Activated CD4-positive, alpha-beta memory T cell treated with anti-CD3 and anti-CD28 coated beads, Interleukin-2, amount 10 ng/mL, durations not matched to agents 7 days and 5 days (primary cell): Measurements from ENCODE around the gene OR1L6. TPM values are rescaled to one million over a fixed set of nuclear protein-coding genes. Genes with fewer than 3 reads are reported as not detected.

Source experiments
- CTCF ChIA-PET: fragments of 350-600 bp; sonication (Branson Sonifier 250); formaldehyde crosslinking; loops from one replicate; lab custom pipeline; 2021; ENCODE audit warnings: antibody characterized with exemption, inconsistent platforms; lab: Charles Lee
- POLR2A ChIA-PET: fragments of 350-600 bp; sonication (Branson Sonifier 250); formaldehyde crosslinking; loops from one replicate; lab custom pipeline; 2021; ENCODE audit warnings: antibody characterized with exemption; lab: Charles Lee
- DNase-seq: peaks from one replicate; pipeline ENCODE4 v3.0.0-alpha.2; 2020
- H3K27ac Mint-ChIP-seq: one replicate; pipeline ENCODE4 v1.8.0; 2021; ENCODE audit warnings: mild to moderate bottlenecking, mixed read lengths
- H3K27me3 Mint-ChIP-seq: one replicate; pipeline ENCODE4 v1.8.0; 2021; ENCODE audit warnings: mixed read lengths
- H3K36me3 Mint-ChIP-seq: one replicate; pipeline ENCODE4 v1.8.0; 2021; ENCODE audit warnings: low read depth, mixed read lengths
- H3K4me1 Mint-ChIP-seq: one replicate; pipeline ENCODE4 v1.8.0; 2021; ENCODE audit warnings: mixed read lengths
- H3K4me3 Mint-ChIP-seq: one replicate; pipeline ENCODE4 v1.8.0; 2021; ENCODE audit warnings: mild to moderate bottlenecking, mixed read lengths
- H3K9me3 Mint-ChIP-seq: one replicate; pipeline ENCODE4 v1.8.0; 2021; ENCODE audit warnings: mixed read lengths
- total RNA-seq, 2 experiments: library from RNA; stranded (reverse); gene quantifications; one replicate each; pipeline ENCODE4 v1.2.3, GENCODE V29; 2021

OR1L6 gene, protein sequence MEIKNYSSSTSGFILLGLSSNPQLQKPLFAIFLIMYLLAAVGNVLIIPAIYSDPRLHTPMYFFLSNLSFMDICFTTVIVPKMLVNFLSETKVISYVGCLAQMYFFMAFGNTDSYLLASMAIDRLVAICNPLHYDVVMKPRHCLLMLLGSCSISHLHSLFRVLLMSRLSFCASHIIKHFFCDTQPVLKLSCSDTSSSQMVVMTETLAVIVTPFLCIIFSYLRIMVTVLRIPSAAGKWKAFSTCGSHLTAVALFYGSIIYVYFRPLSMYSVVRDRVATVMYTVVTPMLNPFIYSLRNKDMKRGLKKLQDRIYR
- not detected for total RNA-seq

DNA sequence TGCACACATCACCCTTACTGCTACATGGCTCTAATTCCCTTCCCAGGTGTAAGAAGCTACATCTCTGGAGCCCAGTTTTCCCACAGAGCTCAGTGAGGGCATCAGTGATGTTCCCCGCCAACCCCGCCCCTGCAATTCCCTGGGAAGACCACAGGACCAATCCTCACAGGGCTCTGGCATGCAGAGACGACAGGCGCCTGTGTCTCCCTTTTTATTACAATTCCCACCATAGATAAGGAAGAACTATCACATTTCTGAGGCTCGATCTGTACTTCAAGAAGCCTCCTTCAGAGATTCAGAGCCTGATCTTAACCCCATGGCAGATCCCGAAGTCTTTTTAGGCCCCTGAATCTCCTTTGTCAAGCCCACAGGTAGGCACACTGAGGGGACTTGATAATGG, at the start of gene OR1L6:
Gene OR1L6, plus strand, starts transcription at position 301 of the 400 bp plus-strand sequence. CDS start 7,545 bp downstream, outside the sequence.
- ChIA-PET POLR2A (no interaction called here), CTCF (no interaction called here)
- Mint-ChIP-seq H3K27me3 (no peaks in the 10 kb centered on the region), H3K36me3 (no peaks in the 10 kb centered on the region), H3K27ac (no peak within 1 kb of the TSS), H3K9me3 (peaks cover 11% of the 10 kb centered on the region), H3K4me1 (no peaks in the 10 kb centered on the region), H3K4me3 (no peak within 1 kb of the TSS)
- no peak for DNase-seq

DNA sequence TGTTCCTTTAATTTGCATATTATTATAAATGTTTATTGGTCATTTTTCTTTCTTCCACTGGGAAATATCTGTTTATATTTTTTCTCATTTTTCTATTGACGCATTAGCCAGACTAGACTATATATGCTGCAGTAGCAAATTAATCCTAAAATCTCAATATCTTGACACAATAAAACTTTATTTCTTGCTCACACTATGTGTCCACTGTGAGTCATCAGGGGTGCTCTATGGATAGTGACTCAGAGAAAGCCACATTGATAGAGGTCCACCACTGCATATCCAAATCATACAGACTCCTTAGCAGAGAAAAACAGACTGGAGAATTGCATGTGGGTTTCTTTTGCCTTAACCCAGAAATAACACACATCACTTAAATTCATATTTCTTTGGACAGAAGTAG, 46.4 kb upstream of the OR1L6 start:
- Mint-ChIP-seq H3K9me3 (peaks cover 8% of the 10 kb centered on the region), H3K27me3 (peaks cover under 1% of the 10 kb centered on the region), H3K4me3 (no peak overlapping the region), H3K4me1 (no peaks in the 10 kb centered on the region), H3K36me3 (no peaks in the 10 kb centered on the region), H3K27ac (no peak overlapping the region)
- ChIA-PET POLR2A (no interaction called here), CTCF (no interaction called here)
- DNase-seq = no peak

DNA sequence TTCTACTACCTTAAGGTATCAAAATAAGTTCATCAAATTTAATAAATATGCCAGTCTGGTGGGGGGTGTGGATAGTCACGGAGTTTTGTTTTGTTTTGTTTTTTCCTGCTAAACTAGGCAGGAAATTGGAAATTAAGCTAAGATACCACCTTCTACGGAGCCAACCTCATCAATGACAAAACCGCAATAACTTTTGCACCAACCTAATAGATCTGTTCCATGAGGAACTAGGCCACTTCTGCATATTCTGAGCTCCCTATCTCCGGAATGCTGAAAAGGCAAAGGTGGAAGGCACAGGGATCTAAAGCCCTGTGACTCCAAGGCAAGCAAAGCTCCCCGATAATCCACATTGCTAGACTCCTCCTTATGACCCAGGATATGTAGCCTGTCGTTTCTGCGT, 24.1 kb upstream of the OR1L6 start:
- H3K4me1 Mint-ChIP-seq = no peaks in the 10 kb centered on the region
- H3K4me3 Mint-ChIP-seq = no peak overlapping the region
- CTCF ChIA-PET = no interaction called here

DNA sequence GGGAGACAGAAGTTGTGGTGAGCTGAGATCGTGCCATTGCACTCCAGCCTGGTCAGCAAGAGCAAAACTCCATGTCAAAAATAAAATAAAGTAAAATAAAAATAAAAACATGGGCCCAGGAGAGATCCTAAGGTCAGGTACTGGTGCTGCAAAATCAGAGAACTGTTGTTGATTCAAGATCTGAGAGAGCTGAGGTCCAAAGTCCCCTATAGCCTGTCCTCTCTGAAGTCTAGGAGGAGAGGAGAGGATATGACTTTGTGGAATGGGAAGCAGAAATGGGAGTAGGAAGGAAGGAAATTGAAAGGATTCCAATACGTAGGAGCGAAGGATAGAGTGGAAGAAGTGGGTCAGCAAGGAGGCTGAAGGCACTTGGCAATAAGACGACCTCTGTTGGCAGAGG, 22.9 kb upstream of the OR1L6 start:
- H3K27me3 Mint-ChIP-seq = no peaks in the 10 kb centered on the region
- H3K36me3 Mint-ChIP-seq = no peaks in the 10 kb centered on the region
- peaks cover 10% of the 10 kb centered on the region for H3K9me3 Mint-ChIP-seq
- H3K27ac Mint-ChIP-seq = no peak overlapping the region
- no peak overlapping the region for H3K4me3 Mint-ChIP-seq
- POLR2A ChIA-PET = no interaction called here
- CTCF ChIA-PET = no interaction called here
- H3K4me1 Mint-ChIP-seq = no peaks in the 10 kb centered on the region
- DNase-seq = no peak

More for the DNA sequence above, 24.1 kb upstream of the OR1L6 start:
- H3K9me3 Mint-ChIP-seq = peaks cover 8% of the 10 kb centered on the region
- no peak for DNase-seq
- no peak overlapping the region for H3K27ac Mint-ChIP-seq
- no peaks in the 10 kb centered on the region for H3K36me3 Mint-ChIP-seq
- POLR2A ChIA-PET = no interaction called here
- H3K27me3 Mint-ChIP-seq = no peaks in the 10 kb centered on the region

DNA sequence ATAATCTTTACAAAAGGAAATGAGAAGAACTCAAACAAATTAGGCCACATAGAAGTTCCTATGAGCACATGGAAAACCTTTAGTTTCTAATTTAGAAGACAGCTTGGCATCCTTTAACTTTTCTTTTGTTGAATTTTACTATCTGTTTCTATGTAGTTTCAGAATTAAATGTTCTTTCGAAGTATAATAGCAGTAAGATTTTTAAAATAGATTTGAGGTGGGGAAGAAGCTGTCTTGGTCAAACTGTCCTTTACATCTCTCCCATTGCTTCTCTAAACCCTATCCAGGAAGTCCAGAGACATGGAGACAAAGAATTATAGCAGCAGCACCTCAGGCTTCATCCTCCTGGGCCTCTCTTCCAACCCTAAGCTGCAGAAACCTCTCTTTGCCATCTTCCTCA, 18.4 kb upstream of the OR1L6 start, which contains the start of gene OR1L4:
Gene OR1L4, plus strand, starts transcription at position 301 of the 400 bp plus-strand sequence. Its CDS starts 0 bp downstream, at position 301.
- no peaks in the 10 kb centered on the region for H3K27me3 Mint-ChIP-seq
- POLR2A ChIA-PET = no interaction called here
- no peak within 1 kb of the TSS for H3K27ac Mint-ChIP-seq
- no peak for DNase-seq
- H3K9me3 Mint-ChIP-seq = peaks cover 27% of the 10 kb centered on the region
- CTCF ChIA-PET = no interaction called here
- H3K36me3 Mint-ChIP-seq = peaks cover 3% of the 10 kb centered on the region
- no peaks in the 10 kb centered on the region for H3K4me1 Mint-ChIP-seq
- H3K4me3 Mint-ChIP-seq = no peak within 1 kb of the TSS

DNA sequence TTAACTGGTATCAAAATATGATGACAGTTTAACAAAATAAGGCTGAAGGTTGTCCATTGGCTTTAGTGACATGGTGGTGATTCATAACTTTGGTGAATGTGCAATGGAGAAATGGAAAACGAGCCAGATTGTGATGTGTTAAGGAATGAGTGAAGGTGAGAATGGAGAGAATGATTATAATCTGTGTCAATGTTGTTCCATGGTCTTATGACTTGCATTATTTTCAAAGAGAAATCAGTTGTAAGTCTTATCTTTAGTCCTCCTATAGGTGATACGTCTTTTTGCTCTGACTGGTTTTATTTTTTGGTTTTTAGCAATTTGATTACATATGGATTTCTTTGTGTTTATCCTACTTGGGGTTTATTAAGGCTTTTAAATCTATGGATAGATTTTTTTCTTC, 12.7 kb downstream of the OR1L6 start:
- H3K27ac Mint-ChIP-seq = no peak overlapping the region
- H3K9me3 Mint-ChIP-seq = peaks cover 9% of the 10 kb centered on the region
- no peaks in the 10 kb centered on the region for H3K36me3 Mint-ChIP-seq
- H3K4me1 Mint-ChIP-seq = no peaks in the 10 kb centered on the region
- CTCF ChIA-PET = no interaction called here
- H3K27me3 Mint-ChIP-seq = peaks cover 2% of the 10 kb centered on the region
- no peak for DNase-seq
- H3K4me3 Mint-ChIP-seq = no peak overlapping the region
- POLR2A ChIA-PET = no interaction called here

DNA sequence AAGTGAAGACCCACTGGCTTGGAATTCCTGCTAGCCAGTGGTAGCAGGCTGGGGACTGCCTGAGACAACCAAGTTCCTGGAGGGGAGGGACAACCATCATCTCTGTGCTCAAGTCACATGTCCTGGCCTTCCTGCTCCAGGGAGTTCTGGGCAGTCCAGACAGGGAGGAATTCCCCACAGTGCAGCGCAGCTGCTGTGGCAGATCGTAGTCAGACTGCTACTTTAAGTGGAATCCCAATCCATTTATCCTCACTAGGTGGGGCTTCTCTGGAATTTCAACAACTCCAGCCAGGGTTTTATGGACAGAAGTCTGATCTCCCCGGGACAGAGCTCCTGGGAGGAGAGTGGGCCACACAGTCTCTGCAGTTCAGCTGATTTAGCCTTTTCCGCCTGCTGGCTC, 25.7 kb downstream of the OR1L6 start:
- no peak overlapping the region for H3K27ac Mint-ChIP-seq
- no peak for DNase-seq
- peaks cover 8% of the 10 kb centered on the region for H3K9me3 Mint-ChIP-seq
- no peak overlapping the region for H3K4me3 Mint-ChIP-seq
- CTCF ChIA-PET = no interaction called here
- H3K4me1 Mint-ChIP-seq = no peaks in the 10 kb centered on the region
- no peaks in the 10 kb centered on the region for H3K27me3 Mint-ChIP-seq
- no peaks in the 10 kb centered on the region for H3K36me3 Mint-ChIP-seq
- POLR2A ChIA-PET = no interaction called here

DNA sequence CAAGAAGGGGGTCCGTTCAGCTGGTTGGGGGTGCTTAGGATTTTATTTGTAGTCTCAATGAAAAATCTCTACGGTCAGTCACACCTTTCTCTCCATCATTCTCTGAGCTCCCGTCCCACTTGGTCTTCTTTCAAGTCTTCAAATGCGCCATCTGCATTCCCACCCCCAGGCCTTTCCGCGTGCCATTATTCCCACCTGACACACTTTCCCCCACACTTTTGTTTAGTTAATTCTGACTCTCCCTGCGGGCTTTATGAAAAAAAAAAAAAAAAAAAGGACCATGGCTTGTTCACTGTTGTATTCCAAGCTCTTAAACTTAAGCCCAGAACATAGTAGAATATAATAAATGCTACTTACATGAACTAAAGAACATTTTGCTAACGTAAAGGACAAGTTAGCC, 34.9 kb downstream of the OR1L6 start:
- H3K4me3 Mint-ChIP-seq = no peak overlapping the region
- no peak overlapping the region for H3K27ac Mint-ChIP-seq
- peaks cover 3% of the 10 kb centered on the region for H3K9me3 Mint-ChIP-seq
- ChIA-PET CTCF (no interaction called here), POLR2A (no interaction called here)
- no peaks in the 10 kb centered on the region for H3K27me3 Mint-ChIP-seq
- H3K4me1 Mint-ChIP-seq = no peaks in the 10 kb centered on the region
- no peaks in the 10 kb centered on the region for H3K36me3 Mint-ChIP-seq
- no peak for DNase-seq

DNA sequence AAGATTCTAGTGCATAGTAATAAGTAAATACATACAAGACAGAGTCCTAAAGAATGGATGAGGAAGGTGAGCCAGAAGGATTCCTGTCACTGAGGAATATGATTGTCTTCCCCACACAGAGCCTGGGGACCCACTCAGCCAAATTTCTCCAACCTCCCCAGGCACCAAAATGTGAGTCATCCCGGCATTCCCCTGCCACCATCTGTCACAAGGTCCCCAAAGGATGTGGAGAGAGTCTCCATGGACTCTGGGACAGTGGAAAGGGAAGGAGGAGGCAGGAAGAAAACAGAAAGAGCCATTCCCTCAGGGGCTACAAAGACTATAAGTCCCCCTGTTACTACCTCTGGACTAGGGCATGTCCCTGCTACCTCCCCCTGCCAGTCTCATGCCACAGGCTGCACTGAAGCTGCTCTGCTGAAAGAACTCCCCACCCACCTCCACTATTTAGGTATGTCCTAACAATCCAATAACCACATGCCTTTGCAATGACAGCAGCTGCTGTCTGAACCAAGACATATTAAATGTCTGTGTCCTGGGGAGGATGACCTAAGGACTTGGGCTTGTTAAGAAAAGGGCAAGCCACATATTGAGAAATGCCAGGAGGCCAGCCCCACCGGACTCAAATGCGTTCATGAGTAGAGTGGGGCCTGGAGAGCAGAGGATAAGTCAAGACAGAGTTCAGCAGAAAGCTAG, 36.0 kb downstream of the OR1L6 start:
- CTCF ChIA-PET = no interaction called here
- no peaks in the 10 kb centered on the region for H3K36me3 Mint-ChIP-seq

DNA sequence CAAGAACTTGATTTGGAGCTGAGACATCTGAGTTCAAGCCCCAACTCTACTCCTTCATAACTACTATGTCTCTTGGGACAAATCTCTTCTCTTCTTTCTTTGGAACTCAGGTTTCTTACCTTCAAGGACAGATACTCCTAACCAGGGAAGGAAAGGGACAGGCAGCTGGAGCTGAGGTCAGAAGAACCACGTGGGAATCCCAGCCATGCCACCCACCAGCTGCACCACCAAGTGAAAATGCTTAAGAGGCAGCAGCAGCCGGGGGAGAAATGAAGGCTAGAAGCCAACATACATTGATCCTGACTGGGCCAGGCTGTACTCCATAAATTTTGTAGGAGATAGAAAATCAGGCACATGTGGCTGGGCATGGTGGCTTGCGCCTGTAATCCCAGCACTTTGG, 37.1 kb downstream of the OR1L6 start:
- Mint-ChIP-seq H3K4me3 (no peak overlapping the region), H3K27me3 (no peaks in the 10 kb centered on the region), H3K27ac (no peak overlapping the region), H3K36me3 (no peaks in the 10 kb centered on the region), H3K4me1 (no peaks in the 10 kb centered on the region), H3K9me3 (no peaks in the 10 kb centered on the region)
- ChIA-PET POLR2A (interaction anchor here (0.6 kb wide), 1 partner anchor 9 kb away, joined by 3 read pairs; no protein-coding TSS in a partner anchor), CTCF (no interaction called here)
- no peak for DNase-seq

More for the DNA sequence above, 36.0 kb downstream of the OR1L6 start:
- H3K4me3 Mint-ChIP-seq = no peak overlapping the region
- H3K9me3 Mint-ChIP-seq = peaks cover 3% of the 10 kb centered on the region
- DNase-seq = no peak
- H3K27ac Mint-ChIP-seq = no peak overlapping the region
- no peaks in the 10 kb centered on the region for H3K27me3 Mint-ChIP-seq
- no peaks in the 10 kb centered on the region for H3K4me1 Mint-ChIP-seq
- POLR2A ChIA-PET = no interaction called here

DNA sequence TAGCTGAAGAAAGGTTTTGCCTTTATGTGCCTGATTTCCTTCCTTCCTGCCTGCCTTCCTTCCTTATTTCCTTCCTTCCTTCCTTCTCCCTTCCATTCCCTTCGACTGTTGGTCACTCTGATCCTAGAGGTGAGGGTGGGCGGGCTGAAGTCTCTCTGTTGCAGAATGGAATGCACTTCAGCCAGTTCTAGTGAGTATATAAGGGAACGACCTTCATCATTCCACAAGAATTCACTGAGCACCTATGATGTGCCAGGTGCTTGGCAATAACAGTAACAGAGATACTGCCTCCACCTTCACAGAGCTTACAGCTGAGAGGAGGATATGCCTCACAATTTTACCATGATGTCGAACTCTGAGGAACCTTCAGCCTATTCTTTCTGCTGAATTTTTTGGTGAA, 37.9 kb downstream of the OR1L6 start:
- ChIA-PET POLR2A (no interaction called here), CTCF (no interaction called here)
- no peaks in the 10 kb centered on the region for H3K36me3 Mint-ChIP-seq

DNA sequence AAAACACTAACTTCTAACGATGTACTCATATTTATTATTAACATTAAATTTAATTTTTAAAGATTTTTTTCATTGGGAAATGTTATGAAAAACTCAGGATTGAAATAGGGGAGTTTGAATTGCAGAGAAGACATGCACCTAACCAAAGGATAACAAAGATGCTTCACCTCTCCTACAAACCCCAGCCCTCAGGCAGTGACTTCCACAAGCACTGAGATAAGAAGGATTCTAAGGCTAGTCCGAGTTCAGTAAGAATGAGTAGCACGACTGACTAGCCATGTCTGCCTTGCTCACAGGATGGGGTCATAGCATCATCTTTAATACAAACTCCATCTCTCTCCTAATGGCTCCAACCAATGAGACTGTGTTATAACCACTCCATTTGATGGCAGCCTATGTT, 39.6 kb downstream of the OR1L6 start:
- no peak overlapping the region for H3K4me3 Mint-ChIP-seq
- no peak for DNase-seq
- ChIA-PET POLR2A (interaction anchor here (0.6 kb wide), 1 partner anchor 327 kb away, joined by 4 read pairs; no protein-coding TSS in a partner anchor), CTCF (no interaction called here)
- H3K36me3 Mint-ChIP-seq = no peaks in the 10 kb centered on the region
- H3K27ac Mint-ChIP-seq = no peak overlapping the region
- no peaks in the 10 kb centered on the region for H3K27me3 Mint-ChIP-seq
- H3K4me1 Mint-ChIP-seq = no peaks in the 10 kb centered on the region
- H3K9me3 Mint-ChIP-seq = no peaks in the 10 kb centered on the region

More for the DNA sequence above, 37.9 kb downstream of the OR1L6 start:
- DNase-seq = no peak
- Mint-ChIP-seq H3K4me3 (no peak overlapping the region), H3K27me3 (no peaks in the 10 kb centered on the region), H3K9me3 (no peaks in the 10 kb centered on the region), H3K27ac (no peak overlapping the region), H3K4me1 (no peaks in the 10 kb centered on the region)

DNA sequence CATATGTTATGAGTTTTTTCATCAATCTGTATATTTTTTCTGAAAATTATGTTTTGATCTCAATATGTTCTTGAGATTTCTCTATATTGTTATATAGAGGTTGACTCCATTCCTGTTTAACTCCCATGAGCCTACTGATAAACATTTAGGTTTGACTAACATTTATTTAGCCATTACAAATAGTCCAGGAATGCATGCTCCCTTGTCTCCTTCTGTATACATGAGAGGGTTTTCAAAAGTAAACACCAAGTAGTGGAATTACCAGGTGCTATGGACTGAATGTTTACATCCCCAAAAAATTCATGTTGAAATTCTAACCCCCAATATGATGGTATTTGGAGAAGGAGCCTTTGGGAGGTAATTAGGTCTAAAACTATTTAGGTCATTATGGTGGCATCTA, 43.2 kb downstream of the OR1L6 start:
- H3K36me3 Mint-ChIP-seq = no peaks in the 10 kb centered on the region
- POLR2A ChIA-PET = no interaction called here
- H3K27ac Mint-ChIP-seq = no peak overlapping the region

More for the DNA sequence above, 43.2 kb downstream of the OR1L6 start:
- Mint-ChIP-seq H3K4me1 (no peaks in the 10 kb centered on the region), H3K9me3 (no peaks in the 10 kb centered on the region), H3K4me3 (no peak overlapping the region), H3K27me3 (no peaks in the 10 kb centered on the region)
- CTCF ChIA-PET = no interaction called here
- no peak for DNase-seq
